HEK293 (cell line): Measurements from ENCODE around the gene CACNA1C.

Source experiments
- CTCF ChIA-PET: fragments of 350-600 bp; formaldehyde crosslinking; extraction: SDS; loops from one replicate; lab custom pipeline; 2021; ENCODE audit warnings: antibody characterized with exemption; lab: Yijun Ruan, JAX
- POLR2A ChIA-PET: fragments of 300-600 bp; formaldehyde crosslinking; extraction: SDS; loops from one replicate; lab custom pipeline; 2020; ENCODE audit warnings: antibody characterized with exemption, inconsistent platforms; lab: Yijun Ruan, JAX
- H3K27ac ChIP-seq: fragments of 200-500 bp; sonication (Bioruptor generic); 2 replicates; pipeline ENCODE4 v1.5.1; 2014; ENCODE audit warnings: low read depth, low read length, control low read depth, inconsistent platforms; ENCODE audit errors: extremely low read depth
- H3K36me3 ChIP-seq, 2 experiments: fragments of 200-500 bp in 1 of 2; sonication (Bioruptor generic) in 1 of 2; 1 replicate in 1 of 2; 2 replicates in 1 of 2; pipeline ENCODE4 v1.5.1; 2014 to 2017; ENCODE audit warnings: inconsistent platforms in 2 of 2, low read length in 2 of 2; ENCODE audit not compliant: control insufficient read depth in 2 of 2, insufficient read depth in 1 of 2
- H3K4me1 ChIP-seq: fragments of 200-500 bp; sonication (Bioruptor generic); 2 replicates; pipeline ENCODE4 v1.5.1; 2014; ENCODE audit warnings: mild to moderate bottlenecking, low read length, inconsistent platforms; ENCODE audit not compliant: control insufficient read depth, insufficient read depth
- H3K4me3 ChIP-seq: 2 replicates; pipeline ENCODE4 v1.5.1; 2011; ENCODE audit warnings: low read depth, mild to moderate bottlenecking, control low read depth, low read length, moderate library complexity
- H3K9me3 ChIP-seq: fragments of 200-500 bp; sonication (Bioruptor generic); 2 replicates; pipeline ENCODE4 v1.5.1; 2014; ENCODE audit warnings: low read depth, low read length, inconsistent platforms; ENCODE audit not compliant: control insufficient read depth, insufficient read depth
- GLI2 ChIP-seq: fragments of 450-650 bp; formaldehyde crosslinking; IDR thresholded peaks from 2 replicates; pipeline ENCODE4; 2017; ENCODE audit warnings: missing biosample characterization, missing genetic modification characterization, low read depth, borderline replicate concordance
- GLI4 ChIP-seq: fragments of 450-650 bp; formaldehyde crosslinking; IDR thresholded peaks from 2 replicates; pipeline ENCODE4 v1.5.1; 2016; ENCODE audit warnings: missing biosample characterization, missing genetic modification characterization
- HOXA7 ChIP-seq: sonication (generic); formaldehyde crosslinking; IDR thresholded peaks from 2 replicates; pipeline ENCODE4 v1.8.1; 2022; ENCODE audit warnings: missing genetic modification reagents, borderline replicate concordance
- PRDM6 ChIP-seq: fragments of 450-650 bp; formaldehyde crosslinking; IDR thresholded peaks from 2 replicates; pipeline ENCODE4 v1.5.1; 2017; ENCODE audit warnings: missing biosample characterization, missing genetic modification characterization
- REPIN1 ChIP-seq: fragments of 450-650 bp; formaldehyde crosslinking; IDR thresholded peaks from 2 replicates; pipeline ENCODE4 v1.5.1; 2017; ENCODE audit warnings: missing biosample characterization, missing genetic modification characterization, low read depth
- SP3 ChIP-seq: fragments of 450-650 bp; formaldehyde crosslinking; IDR thresholded peaks from 2 replicates; pipeline ENCODE4 v1.5.1; 2016; ENCODE audit warnings: missing biosample characterization, missing genetic modification characterization
- ZBTB10 ChIP-seq: fragments of 450-650 bp; formaldehyde crosslinking; IDR thresholded peaks from 2 replicates; pipeline ENCODE4 v1.5.1; 2016; ENCODE audit warnings: missing biosample characterization, missing genetic modification characterization
- ZBTB26 ChIP-seq: fragments of 450-650 bp; formaldehyde crosslinking; optimal IDR thresholded peaks from 2 replicates; pipeline ENCODE3; 2016; ENCODE audit warnings: missing biosample characterization, mild to moderate bottlenecking, missing genetic modification characterization
- ZBTB8A ChIP-seq: fragments of 450-650 bp; formaldehyde crosslinking; IDR thresholded peaks from 2 replicates; pipeline ENCODE4 v1.5.1; 2016; ENCODE audit warnings: missing biosample characterization, missing genetic modification characterization
- ZFP69B ChIP-seq: fragments of 450-650 bp; formaldehyde crosslinking; IDR thresholded peaks from 2 replicates; pipeline ENCODE4 v1.5.1; 2016; ENCODE audit warnings: missing biosample characterization, missing genetic modification characterization
- ZNF114 ChIP-seq: fragments of 450-650 bp; formaldehyde crosslinking; IDR thresholded peaks from 2 replicates; pipeline ENCODE4 v1.5.0; 2017; ENCODE audit warnings: missing biosample characterization, missing genetic modification characterization
- ZNF169 ChIP-seq: fragments of 450-650 bp; formaldehyde crosslinking; IDR thresholded peaks from 2 replicates; pipeline ENCODE4 v1.5.1; 2016; ENCODE audit warnings: missing biosample characterization, missing genetic modification characterization
- ZNF266 ChIP-seq: fragments of 450-650 bp; formaldehyde crosslinking; IDR thresholded peaks from 2 replicates; pipeline ENCODE4 v1.5.1; 2016; ENCODE audit warnings: missing biosample characterization, missing genetic modification characterization, low read depth
- ZNF341 ChIP-seq: fragments of 450-650 bp; formaldehyde crosslinking; IDR thresholded peaks from 2 replicates; pipeline ENCODE4; 2016; ENCODE audit warnings: low read depth, missing biosample characterization, missing genetic modification characterization
- ZNF449 ChIP-seq: fragments of 450-650 bp; formaldehyde crosslinking; IDR thresholded peaks from 2 replicates; pipeline ENCODE4 v1.5.1; 2017; ENCODE audit warnings: missing biosample characterization, mild to moderate bottlenecking, missing genetic modification characterization, moderate library complexity
- ZNF548 ChIP-seq: fragments of 450-650 bp; formaldehyde crosslinking; IDR thresholded peaks from 2 replicates; pipeline ENCODE4 v1.5.1; 2016; ENCODE audit warnings: missing biosample characterization, missing genetic modification characterization
- ZNF571 ChIP-seq: fragments of 450-650 bp; formaldehyde crosslinking; IDR thresholded peaks from 2 replicates; pipeline ENCODE4 v1.5.0; 2017; ENCODE audit warnings: missing biosample characterization, missing genetic modification characterization
- ZNF626 ChIP-seq: fragments of 450-650 bp; sonication (Bioruptor Pico); formaldehyde crosslinking; IDR thresholded peaks from 2 replicates; pipeline ENCODE4 v1.5.1; 2018; ENCODE audit warnings: missing biosample characterization, missing genetic modification characterization, inconsistent platforms
- ZNF645 ChIP-seq: fragments of 450-650 bp; formaldehyde crosslinking; IDR thresholded peaks from 2 replicates; pipeline ENCODE4; 2016; ENCODE audit warnings: missing biosample characterization, missing genetic modification characterization
- ZNF670 ChIP-seq: fragments of 450-650 bp; formaldehyde crosslinking; IDR thresholded peaks from 2 replicates; pipeline ENCODE4 v1.5.1; 2016; ENCODE audit warnings: missing biosample characterization, missing genetic modification characterization, low read depth
- ZNF747 ChIP-seq: fragments of 450-650 bp; formaldehyde crosslinking; IDR thresholded peaks from 2 replicates; pipeline ENCODE4 v1.5.1; 2016; ENCODE audit warnings: missing biosample characterization, missing genetic modification characterization
- ZSCAN18 ChIP-seq: fragments of 450-650 bp; formaldehyde crosslinking; IDR thresholded peaks from 2 replicates; pipeline ENCODE4 v1.5.1; 2016; ENCODE audit warnings: missing biosample characterization, missing genetic modification characterization
- ZSCAN23 ChIP-seq: fragments of 450-650 bp; formaldehyde crosslinking; IDR thresholded peaks from 2 replicates; pipeline ENCODE4 v1.5.1; 2016; ENCODE audit warnings: missing biosample characterization, missing genetic modification characterization
- ZXDB ChIP-seq: fragments of 450-650 bp; formaldehyde crosslinking; IDR thresholded peaks from 2 replicates; pipeline ENCODE4 v1.5.1; 2016; ENCODE audit warnings: missing biosample characterization, missing genetic modification characterization

Gene CACNA1C

GRCh38 chr12:2288001-2288400 lies 235.2 kb downstream of the CACNA1C start (continued):
- no peak for TF ChIP-seq ZBTB10
- TF ChIP-seq SP3 (tag by site-specific recombination) = no peak
- TF ChIP-seq ZSCAN23 (tag by site-specific recombination) = no peak
- no peak for TF ChIP-seq ZNF266

GRCh38 chr12:2288471-2288870 lies 235.7 kb downstream of the CACNA1C start:
- Histone ChIP-seq H3K4me1 (no peaks in the 10 kb centered on the region), H3K9me3 (no peaks in the 10 kb centered on the region; the same call in 1 of the 2 replicates), H3K36me3 (no peaks in the 10 kb centered on the region), H3K27ac (no peak overlapping the region), H3K4me3 (no peak overlapping the region)
- POLR2A ChIA-PET = no interaction called here
- CTCF ChIA-PET = interaction anchor here (1.2 to 2.7 kb wide), 2 partner anchors 231 to 295 kb away, joined by 4 to 14 read pairs; no protein-coding TSS in a partner anchor
- TF ChIP-seq ZFP69B (no peak), ZNF571 (no peak), ZNF645 (tag by site-specific recombination) (no peak), ZNF114 (tag by site-specific recombination) (no peak), GLI4 (tag by site-specific recombination) (no peak), ZSCAN18 (tag by site-specific recombination) (no peak), ZBTB8A (tag by site-specific recombination) (no peak), ZNF169 (tag by site-specific recombination) (no peak), ZXDB (tag by site-specific recombination) (no peak), ZNF548 (tag by site-specific recombination) (no peak), ZNF670 (tag by site-specific recombination) (no peak), ZNF626 (tag by site-specific recombination) (no peak)

GRCh38 chr12:2288875-2289274 lies 236.1 kb downstream of the CACNA1C start:
- Histone ChIP-seq H3K4me1 (no peaks in the 10 kb centered on the region), H3K36me3 (no peaks in the 10 kb centered on the region), H3K9me3 (no peaks in the 10 kb centered on the region; the same call in 1 of the 2 replicates), H3K27ac (no peak overlapping the region), H3K4me3 (no peak overlapping the region)
- POLR2A ChIA-PET = no interaction called here
- CTCF ChIA-PET = interaction anchor here (1.2 to 2.7 kb wide), 2 partner anchors 232 to 295 kb away, joined by 4 to 14 read pairs; no protein-coding TSS in a partner anchor
- TF ChIP-seq HOXA7 (CRISPR knock-in tag) (no peak), ZNF341 (tag by site-specific recombination) (no peak), ZFP69B (no peak), ZNF747 (tag by site-specific recombination) (no peak), PRDM6 (tag by site-specific recombination) (no peak), ZNF449 (tag by site-specific recombination) (no peak), ZBTB26 (tag by site-specific recombination) (no peak), GLI2 (no peak), REPIN1 (tag by site-specific recombination) (no peak)
